ENCODE measurements around the gene STAB2. TPM values are rescaled to one million over a fixed set of nuclear protein-coding genes. Genes with fewer than 3 reads are reported as not detected.

The STAB2 gene
- total RNA-seq, 1 experiment from 2014 or later, result 0.73 TPM

GRCh38 chr12:103716517-103717196 is 129.6 kb downstream of the STAB2 start:
- Histone ChIP-seq H3K27me3 (no peaks in the 10 kb centered on the region), H3K27ac (no peak overlapping the region), H3K4me3 (no peak overlapping the region), H3K9me3 (replicated peaks) (no peaks in the 10 kb centered on the region), H3K4me1 (peaks cover 19% of the 10 kb centered on the region), H3K36me3 (no peaks in the 10 kb centered on the region)
- no peak for DNase-seq

- Histone ChIP-seq H3K27ac (no peak overlapping the region), H3K9me3 (replicated peaks) (no peaks in the 10 kb centered on the region), H3K36me3 (no peaks in the 10 kb centered on the region), H3K27me3 (no peaks in the 10 kb centered on the region), H3K4me3 (no peak overlapping the region), H3K4me1 (no peaks in the 10 kb centered on the region)
- DNase-seq, result no peak
These were observed 138.3 kb downstream of the STAB2 start for GRCh38 chr12:103725398-103725797.

- no peak for DNase-seq
- no peaks in the 10 kb centered on the region for H3K4me1 ChIP-seq
- no peak overlapping the region for H3K27ac ChIP-seq
- no peak overlapping the region for H3K4me3 ChIP-seq
- no peaks in the 10 kb centered on the region for H3K27me3 ChIP-seq
- H3K9me3 ChIP-seq (replicated peaks), result no peaks in the 10 kb centered on the region; the same call in 1 of the 2 replicates
- no peaks in the 10 kb centered on the region for H3K36me3 ChIP-seq
These were observed 140.6 kb downstream of the STAB2 start for GRCh38 chr12:103727638-103728037.

GRCh38 chr12:103728323-103728722 is 141.2 kb downstream of the STAB2 start:
- Histone ChIP-seq H3K27ac (no peak overlapping the region), H3K36me3 (no peaks in the 10 kb centered on the region), H3K27me3 (no peaks in the 10 kb centered on the region), H3K4me3 (no peak overlapping the region), H3K4me1 (no peaks in the 10 kb centered on the region), H3K9me3 (replicated peaks) (no peaks in the 10 kb centered on the region; the same call in 1 of the 2 replicates)
- DNase-seq, result no peak

- no peaks in the 10 kb centered on the region for H3K36me3 ChIP-seq
- H3K4me3 ChIP-seq, result no peak overlapping the region
- H3K4me1 ChIP-seq, result no peaks in the 10 kb centered on the region
- DNase-seq, result no peak
- H3K27me3 ChIP-seq, result no peaks in the 10 kb centered on the region
- no peak overlapping the region for H3K27ac ChIP-seq
- H3K9me3 ChIP-seq (replicated peaks), result no peaks in the 10 kb centered on the region; the same call in 1 of the 2 replicates
These were observed 142.4 kb downstream of the STAB2 start for GRCh38 chr12:103729499-103729898.

GRCh38 chr12:103731539-103731938 is 144.5 kb downstream of the STAB2 start:
- Histone ChIP-seq H3K27ac (no peak overlapping the region), H3K27me3 (no peaks in the 10 kb centered on the region), H3K4me1 (no peaks in the 10 kb centered on the region), H3K36me3 (no peaks in the 10 kb centered on the region), H3K9me3 (replicated peaks) (no peaks in the 10 kb centered on the region; the same call in 1 of the 2 replicates), H3K4me3 (no peak overlapping the region)
- no peak for DNase-seq

- no peak for DNase-seq
- Histone ChIP-seq H3K4me1 (no peaks in the 10 kb centered on the region), H3K36me3 (no peaks in the 10 kb centered on the region), H3K9me3 (replicated peaks) (no peaks in the 10 kb centered on the region; the same call in 1 of the 2 replicates), H3K27ac (no peak overlapping the region), H3K27me3 (no peaks in the 10 kb centered on the region), H3K4me3 (no peak overlapping the region)
These were observed 147.8 kb downstream of the STAB2 start for GRCh38 chr12:103734863-103735262.

- no peaks in the 10 kb centered on the region; the same call in 1 of the 2 replicates for H3K9me3 ChIP-seq (replicated peaks)
- no peak overlapping the region for H3K27ac ChIP-seq
- H3K4me3 ChIP-seq, result no peak overlapping the region
- H3K4me1 ChIP-seq, result no peaks in the 10 kb centered on the region
- DNase-seq, result no peak
- no peaks in the 10 kb centered on the region for H3K36me3 ChIP-seq
- H3K27me3 ChIP-seq, result no peaks in the 10 kb centered on the region
These were observed 148.2 kb downstream of the STAB2 start for GRCh38 chr12:103735291-103735690.

- no peaks in the 10 kb centered on the region for H3K36me3 ChIP-seq
- no peaks in the 10 kb centered on the region for H3K27me3 ChIP-seq
- no peak overlapping the region for H3K27ac ChIP-seq
- no peaks in the 10 kb centered on the region for H3K4me1 ChIP-seq
- H3K4me3 ChIP-seq, result no peak overlapping the region
- no peak for DNase-seq
- H3K9me3 ChIP-seq (replicated peaks), result no peaks in the 10 kb centered on the region; the same call in 1 of the 2 replicates
These were observed 149.5 kb downstream of the STAB2 start for GRCh38 chr12:103736572-103736971.

GRCh38 chr12:103737881-103738280 is 150.8 kb downstream of the STAB2 start:
- no peak overlapping the region for H3K4me3 ChIP-seq
- H3K36me3 ChIP-seq, result no peaks in the 10 kb centered on the region
- H3K27ac ChIP-seq, result no peak overlapping the region
- no peaks in the 10 kb centered on the region for H3K9me3 ChIP-seq (replicated peaks)
- no peak for DNase-seq
- H3K27me3 ChIP-seq, result no peaks in the 10 kb centered on the region
- H3K4me1 ChIP-seq, result no peaks in the 10 kb centered on the region

GRCh38 chr12:103742349-103742932 is 155.4 kb downstream of the STAB2 start:
- Histone ChIP-seq H3K27me3 (no peaks in the 10 kb centered on the region), H3K4me1 (no peaks in the 10 kb centered on the region), H3K9me3 (replicated peaks) (no peaks in the 10 kb centered on the region), H3K4me3 (no peak overlapping the region), H3K36me3 (no peaks in the 10 kb centered on the region), H3K27ac (no peak overlapping the region)
- DNase-seq, result no peak

- Histone ChIP-seq H3K4me3 (no peak overlapping the region), H3K4me1 (no peaks in the 10 kb centered on the region), H3K9me3 (replicated peaks) (no peaks in the 10 kb centered on the region), H3K36me3 (no peaks in the 10 kb centered on the region), H3K27me3 (no peaks in the 10 kb centered on the region), H3K27ac (no peak overlapping the region)
- DNase-seq, result no peak
These were observed 156.7 kb downstream of the STAB2 start for GRCh38 chr12:103743788-103744187.

GRCh38 chr12:103745962-103746361 is 158.9 kb downstream of the STAB2 start:
- Histone ChIP-seq H3K9me3 (replicated peaks) (no peaks in the 10 kb centered on the region), H3K4me1 (peaks cover 2% of the 10 kb centered on the region), H3K36me3 (no peaks in the 10 kb centered on the region), H3K4me3 (no peak overlapping the region), H3K27me3 (no peaks in the 10 kb centered on the region), H3K27ac (no peak overlapping the region)
- peak in 1 of 2 experiments; percentile 12 for DNase-seq

- H3K4me1 ChIP-seq, result peaks cover 14% of the 10 kb centered on the region
- no peak for DNase-seq
- no peaks in the 10 kb centered on the region for H3K27me3 ChIP-seq
- H3K4me3 ChIP-seq, result no peak overlapping the region
- H3K27ac ChIP-seq, result no peak overlapping the region
- H3K36me3 ChIP-seq, result no peaks in the 10 kb centered on the region
- no peaks in the 10 kb centered on the region for H3K9me3 ChIP-seq (replicated peaks)
These were observed 160.9 kb downstream of the STAB2 start for GRCh38 chr12:103748002-103748401.

GRCh38 chr12:103748875-103749274 is 161.8 kb downstream of the STAB2 start:
- no peaks in the 10 kb centered on the region for H3K36me3 ChIP-seq
- H3K4me1 ChIP-seq, result peaks cover 14% of the 10 kb centered on the region
- no peak for DNase-seq

GRCh38 chr12:103751171-103751570 is 164.1 kb downstream of the STAB2 start:
- H3K27me3 ChIP-seq, result no peaks in the 10 kb centered on the region
- H3K9me3 ChIP-seq (replicated peaks), result no peaks in the 10 kb centered on the region
- H3K4me3 ChIP-seq, result no peak overlapping the region
- DNase-seq, result no peak
- no peaks in the 10 kb centered on the region for H3K36me3 ChIP-seq
- peaks cover 14% of the 10 kb centered on the region for H3K4me1 ChIP-seq
- no peak overlapping the region for H3K27ac ChIP-seq

More at GRCh38 chr12:103748875-103749274, 161.8 kb downstream of the STAB2 start:
- Histone ChIP-seq H3K27me3 (no peaks in the 10 kb centered on the region), H3K4me3 (no peak overlapping the region), H3K9me3 (replicated peaks) (no peaks in the 10 kb centered on the region), H3K27ac (no peak overlapping the region)
